HCT116 (cell line): Measurements from ENCODE around the gene SLC25A4. TPM values are rescaled to one million over a fixed set of nuclear protein-coding genes. Genes with fewer than 3 reads are reported as not detected.

Experiments used
- ATAC-seq: fragments of 200-7000 bp; cut with Tn5 transposase; 2 replicates; pipeline ENCODE4 v1.9.1; 2020; ENCODE audit warnings: mild to moderate bottlenecking, moderate library complexity
- BruUV-seq: library from RNA; stranded (reverse); fragments of 400-500 nt; replicated peaks from 2 replicates; lab custom pipeline; 2021; lab: Mats Ljungman, UMichigan
- CTCF ChIA-PET: fragments of 300-600 bp; sonication (Branson Sonifier 250); formaldehyde crosslinking; loops from one replicate; lab custom pipeline; 2021; ENCODE audit warnings: antibody characterized with exemption; lab: Charles Lee
- POLR2A ChIA-PET: fragments of 300-600, 350-600 bp; sonication (Branson Sonifier 250); formaldehyde crosslinking; loops from one replicate; lab custom pipeline; 2021; ENCODE audit warnings: antibody characterized with exemption; lab: Charles Lee
- RAD21 ChIA-PET, 2 experiments: fragments of 300-600 bp; sonication (Branson Sonifier 250); formaldehyde crosslinking; loops; one replicate each; lab custom pipeline; 2023; ENCODE audit warnings: low total read pairs in 2 of 2; ENCODE audit not compliant: uncharacterized antibody in 2 of 2, unreplicated experiment in 2 of 2, low non-redundant PET in 1 of 2; lab: Charles Lee
- DNase-seq: peaks from one replicate; pipeline ENCODE4 v3.0.0-alpha.2; 2010; ENCODE audit warnings: low read depth, low spot score
- H2AFZ ChIP-seq: fragments of 200-600 bp; shearing (Covaris generic), sonication (generic); 2 replicates; pipeline ENCODE4 v1.6.1; 2017; ENCODE audit warnings: low read depth, mixed run types, mixed read lengths, antibody characterized with exemption, low read length; ENCODE audit not compliant: poor library complexity, severe bottlenecking
- H3K27ac ChIP-seq: 2 replicates; pipeline ENCODE4 v1.5.1; 2012; ENCODE audit warnings: low read depth, low read length
- H3K27me3 ChIP-seq: fragments of 200-600 bp; sonication (generic); 2 replicates; pipeline ENCODE4 v1.6.1; 2016; ENCODE audit warnings: mixed run types, low read length, mixed read lengths; ENCODE audit not compliant: insufficient read depth
- H3K36me3 ChIP-seq, 2 experiments: fragments of 200-500 bp in 1 of 2; fragments of 200-600 bp in 1 of 2; sonication (Bioruptor generic) in 1 of 2; sonication (generic) in 1 of 2; 2 replicates each; pipeline versions ENCODE4 v1.5.1 to v1.6.1; 2014 to 2016; ENCODE audit warnings: low read length in 2 of 2, inconsistent platforms in 1 of 2, mixed read lengths in 1 of 2, mixed run types in 1 of 2; ENCODE audit not compliant: insufficient read depth in 2 of 2, control insufficient read depth in 1 of 2
- H3K4me1 ChIP-seq, 2 experiments: fragments of 200-600 bp in 1 of 2; sonication (generic) in 1 of 2; 2 replicates each; pipeline versions ENCODE4 v1.5.1 to v1.6.1; 2012 to 2017; ENCODE audit warnings: low read length in 2 of 2, inconsistent platforms in 1 of 2, mild to moderate bottlenecking in 1 of 2, mixed read lengths in 1 of 2, mixed run types in 1 of 2, moderate library complexity in 1 of 2; ENCODE audit not compliant: insufficient read depth in 2 of 2, control insufficient read depth in 1 of 2
- H3K4me2 ChIP-seq: fragments of 200-600 bp; sonication (generic); 2 replicates; pipeline ENCODE4 v1.6.1; 2017; ENCODE audit warnings: mixed run types, low read length, mixed read lengths
- H3K4me3 ChIP-seq, 2 experiments: fragments of 200-600 bp in 1 of 2; sonication (generic) in 1 of 2; replicated peaks in 1 of 2; 2 replicates each; pipeline ENCODE4 v1.5.1; 2011 to 2016; ENCODE audit warnings: low read length in 2 of 2, control low read depth in 1 of 2, low read depth in 1 of 2, mild to moderate bottlenecking in 1 of 2, mixed read lengths in 1 of 2, mixed run types in 1 of 2
- H3K79me2 ChIP-seq: fragments of 200-600 bp; sonication (generic); 2 replicates; pipeline ENCODE4 v1.6.1; 2017; ENCODE audit warnings: mild to moderate bottlenecking, mixed run types, low read length, moderate library complexity, mixed read lengths; ENCODE audit not compliant: insufficient read depth
- H3K9ac ChIP-seq: fragments of 200-600 bp; sonication (generic); 2 replicates; pipeline ENCODE4 v1.6.1; 2016; ENCODE audit warnings: low read length, mixed read lengths
- H3K9me2 ChIP-seq: fragments of 200-600 bp; sonication (generic), shearing (Covaris generic); 2 replicates; pipeline ENCODE4 v1.6.1; 2017; ENCODE audit warnings: mixed run types, mild to moderate bottlenecking, moderate library complexity; ENCODE audit not compliant: insufficient read depth
- H3K9me3 ChIP-seq, 2 experiments: fragments of 200-500 bp in 1 of 2; fragments of 200-600 bp in 1 of 2; sonication (Bioruptor generic) in 1 of 2; sonication (generic) in 1 of 2; 2 replicates each; pipeline ENCODE4 v1.6.1; 2014 to 2017; ENCODE audit warnings: low read length in 2 of 2, mixed read lengths in 2 of 2, inconsistent platforms in 1 of 2, low read depth in 1 of 2, mild to moderate bottlenecking in 1 of 2, mixed run types in 1 of 2, moderate library complexity in 1 of 2; ENCODE audit not compliant: control insufficient read depth in 1 of 2, insufficient read depth in 1 of 2
- H4K20me1 ChIP-seq: fragments of 200-600 bp; sonication (generic), shearing (Covaris generic); 2 replicates; pipeline ENCODE4 v1.6.1; 2017; ENCODE audit warnings: mixed run types, mild to moderate bottlenecking, moderate library complexity; ENCODE audit not compliant: insufficient read depth
- ATF3 ChIP-seq: IDR thresholded peaks from 2 replicates; pipeline ENCODE4 v1.6.1; 2012
- CEBPB ChIP-seq: IDR thresholded peaks from 2 replicates; pipeline ENCODE4 v1.6.1; 2012; ENCODE audit warnings: low read depth
- EGR1 ChIP-seq: IDR thresholded peaks from 2 replicates; pipeline ENCODE4 v1.6.1; 2012; ENCODE audit warnings: low read depth
- EZH2 ChIP-seq: fragments of 200-600 bp; sonication (generic); IDR thresholded peaks from 2 replicates; pipeline ENCODE4 v1.6.1; 2017; ENCODE audit warnings: antibody characterized with exemption, mixed run types
- FOSL1 ChIP-seq: IDR thresholded peaks from 2 replicates; pipeline ENCODE4 v1.6.1; 2012; ENCODE audit warnings: low read depth
- JUND ChIP-seq: IDR thresholded peaks from 2 replicates; pipeline ENCODE4 v1.6.1; 2012
- POLR2AphosphoS5 ChIP-seq: IDR thresholded peaks from 2 replicates; pipeline ENCODE4 v1.6.1; 2011; ENCODE audit warnings: mild to moderate bottlenecking, low read depth, low read length, moderate library complexity
- RAD21 ChIP-seq: IDR thresholded peaks from 2 replicates; pipeline ENCODE4 v1.6.1; 2012; ENCODE audit warnings: low read depth, mild to moderate bottlenecking
- REST ChIP-seq: IDR thresholded peaks from 2 replicates; pipeline ENCODE4 v1.6.1; 2012; ENCODE audit warnings: low read depth
- YY1 ChIP-seq: IDR thresholded peaks from 2 replicates; pipeline ENCODE4 v1.6.1; 2011; ENCODE audit warnings: low read length, low read depth, moderate library complexity, mild to moderate bottlenecking; ENCODE audit not compliant: insufficient replicate concordance; ENCODE audit errors: extremely low read depth
- ZBTB33 ChIP-seq: IDR thresholded peaks from 2 replicates; pipeline ENCODE4 v1.6.1; 2011; ENCODE audit warnings: mild to moderate bottlenecking, low read length, moderate library complexity; ENCODE audit not compliant: insufficient replicate concordance; ENCODE audit errors: extremely low read depth
- ZNF274 ChIP-seq: fragments of 200-500 bp; sonication (Bioruptor generic); IDR thresholded peaks from 2 replicates; pipeline ENCODE4 v1.6.1; 2014; ENCODE audit warnings: mild to moderate bottlenecking, low read depth, low read length, inconsistent platforms
- intact Hi-C: fragments of 100-400 bp; cut with micrococcal nuclease; formaldehyde crosslinking; loops from 2 replicates; pipeline ENCODE4 v1.10.0; 2022
- total RNA-seq: library from RNA; stranded (reverse); gene quantifications from one replicate; pipeline ENCODE4 v1.2.1, GENCODE V29; 2021; ENCODE audit not compliant: unreplicated experiment

Gene SLC25A4
- total RNA-seq, 1 experiment from 2014 or later, result 27.9 TPM

- TF ChIP-seq EZH2 (no peak), CEBPB (no peak), FOSL1 (no peak), YY1 (peak; percentile 72), RAD21 (no peak), ATF3 (no peak), JUND (no peak)
- TF ChIP-seq, all 23 proteins: peak for 12
These were observed at the start of gene SLC25A4 (continued) for GRCh38 chr4:185142912-185143600.

- H3K79me2 ChIP-seq, result no peaks in the 10 kb centered on the region
- BruUV-seq, result no TSS peak
- DNase-seq (no peak), ATAC-seq (no peak)
- no peaks in the 10 kb centered on the region for H3K9me3 ChIP-seq
- no peak overlapping the region for H3K4me2 ChIP-seq
- ChIA-PET CTCF (no interaction called here), RAD21 (no interaction called here), POLR2A (no interaction called here)
- H3K36me3 ChIP-seq, result no peaks in the 10 kb centered on the region
- TF ChIP-seq ZNF274 (no peak), ZBTB33 (no peak), REST (no peak), CEBPB (no peak), JUND (no peak), EGR1 (no peak), POLR2AphosphoS5 (no peak)
- no peaks in the 10 kb centered on the region for H3K9me2 ChIP-seq
- no peaks in the 10 kb centered on the region for H4K20me1 ChIP-seq
- intact Hi-C loops, result no loop called here
- no peak overlapping the region for H3K9ac ChIP-seq
- H2AFZ ChIP-seq, result no peak overlapping the region
- H3K4me3 ChIP-seq, result no peak overlapping the region
- H3K27me3 ChIP-seq, result no peaks in the 10 kb centered on the region
- no peak overlapping the region for H3K27ac ChIP-seq
- no peaks in the 10 kb centered on the region; a peak in 1 of 4 replicates for H3K4me1 ChIP-seq
These were observed 49.5 kb upstream of the SLC25A4 start for GRCh38 chr4:185093603-185094002.
